Astrocyte (in vitro differentiated cells and primary cell): Measurements from ENCODE around the gene BMP6.

Experiments
- CTCF ChIP-seq: IDR thresholded peaks from 2 replicates; pipeline ENCODE4 v1.5.1; 2011; ENCODE audit warnings: low read depth, mild to moderate bottlenecking, inconsistent platforms, low read length, moderate library complexity; ENCODE audit not compliant: insufficient read depth
- EZH2 ChIP-seq: IDR thresholded peaks from 2 replicates; pipeline ENCODE4 v1.6.1; 2012; ENCODE audit warnings: mild to moderate bottlenecking, low read length, inconsistent platforms; ENCODE audit not compliant: insufficient read depth

- TF ChIP-seq CTCF, result no peak
- TF ChIP-seq EZH2, result no peak
Observed at GRCh38 chr6:7687145-7688111, 38.5 kb upstream of the BMP6 start.
